ENCODE measurements around the gene SBK2.

SBK2 gene

GRCh38 chr19:55482967-55483705 lies 53.8 kb downstream of the SBK2 start:
- Mint-ChIP-seq H3K4me1 (ENCODE audit: low read depth) (peaks cover 12% of the 10 kb centered on the region), H3K36me3 (ENCODE audit: low read depth) (no peaks in the 10 kb centered on the region), H3K9me3 (no peaks in the 10 kb centered on the region), H3K4me3 (no peak overlapping the region), H3K27me3 (ENCODE audit: low read depth) (no peaks in the 10 kb centered on the region), H3K27ac (no peak overlapping the region)

GRCh38 chr19:55482156-55482961 lies 54.6 kb downstream of the SBK2 start:
- Mint-ChIP-seq H3K4me3 (no peak overlapping the region), H3K36me3 (ENCODE audit: low read depth) (no peaks in the 10 kb centered on the region), H3K4me1 (ENCODE audit: low read depth) (peaks cover 18% of the 10 kb centered on the region)

GRCh38 chr19:55481794-55482155 lies 55.2 kb downstream of the SBK2 start:
- H3K27ac Mint-ChIP-seq, result no peak overlapping the region
- H3K36me3 Mint-ChIP-seq (ENCODE audit: low read depth), result no peaks in the 10 kb centered on the region
- no peaks in the 10 kb centered on the region for H3K27me3 Mint-ChIP-seq (ENCODE audit: low read depth)
- H3K4me1 Mint-ChIP-seq (ENCODE audit: low read depth), result peaks cover 18% of the 10 kb centered on the region
- no peaks in the 10 kb centered on the region for H3K9me3 Mint-ChIP-seq
- no peak overlapping the region for H3K4me3 Mint-ChIP-seq

More at GRCh38 chr19:55482156-55482961, 54.6 kb downstream of the SBK2 start:
- no peaks in the 10 kb centered on the region for H3K27me3 Mint-ChIP-seq (ENCODE audit: low read depth)
- H3K27ac Mint-ChIP-seq, result no peak overlapping the region
- H3K9me3 Mint-ChIP-seq, result no peaks in the 10 kb centered on the region

GRCh38 chr19:55481148-55481793 lies 55.7 kb downstream of the SBK2 start:
- no peak overlapping the region for H3K27ac Mint-ChIP-seq
- H3K36me3 Mint-ChIP-seq (ENCODE audit: low read depth), result no peaks in the 10 kb centered on the region
- no peaks in the 10 kb centered on the region for H3K9me3 Mint-ChIP-seq
- peaks cover 18% of the 10 kb centered on the region for H3K4me1 Mint-ChIP-seq (ENCODE audit: low read depth)
- H3K27me3 Mint-ChIP-seq (ENCODE audit: low read depth), result no peaks in the 10 kb centered on the region
- H3K4me3 Mint-ChIP-seq, result no peak overlapping the region

- H3K36me3 Mint-ChIP-seq (ENCODE audit: low read depth), result no peaks in the 10 kb centered on the region
- H3K27ac Mint-ChIP-seq, result no peak overlapping the region
- peak overlapping the region; percentile 32 for H3K4me3 Mint-ChIP-seq
Measured at GRCh38 chr19:55479451-55480230, 57.3 kb downstream of the SBK2 start.

GRCh38 chr19:55479045-55479444 lies 57.9 kb downstream of the SBK2 start:
- Mint-ChIP-seq H3K27me3 (ENCODE audit: low read depth) (no peaks in the 10 kb centered on the region), H3K4me1 (ENCODE audit: low read depth) (peaks cover 23% of the 10 kb centered on the region), H3K9me3 (no peaks in the 10 kb centered on the region), H3K27ac (no peak overlapping the region), H3K4me3 (peak overlapping the region; percentile 52), H3K36me3 (ENCODE audit: low read depth) (no peaks in the 10 kb centered on the region)

More at GRCh38 chr19:55479451-55480230, 57.3 kb downstream of the SBK2 start:
- Mint-ChIP-seq H3K27me3 (ENCODE audit: low read depth) (no peaks in the 10 kb centered on the region), H3K4me1 (ENCODE audit: low read depth) (peaks cover 23% of the 10 kb centered on the region), H3K9me3 (no peaks in the 10 kb centered on the region)

Data from T-helper 1 cell treated with Interleukin-12 subunit alpha and Interleukin-12 subunit beta and Interleukin-4 antibody, amounts not matched to agents 30 μg/mL and 1 μg/mL, for 36 hours (primary cell).